ENCODE data around the gene LEMD1. TPM values are rescaled to one million over a fixed set of nuclear protein-coding genes. Genes with fewer than 3 reads are reported as not detected.

Gene LEMD1
- total RNA-seq, 4 donors from 2014 or later: not detected

DNA sequence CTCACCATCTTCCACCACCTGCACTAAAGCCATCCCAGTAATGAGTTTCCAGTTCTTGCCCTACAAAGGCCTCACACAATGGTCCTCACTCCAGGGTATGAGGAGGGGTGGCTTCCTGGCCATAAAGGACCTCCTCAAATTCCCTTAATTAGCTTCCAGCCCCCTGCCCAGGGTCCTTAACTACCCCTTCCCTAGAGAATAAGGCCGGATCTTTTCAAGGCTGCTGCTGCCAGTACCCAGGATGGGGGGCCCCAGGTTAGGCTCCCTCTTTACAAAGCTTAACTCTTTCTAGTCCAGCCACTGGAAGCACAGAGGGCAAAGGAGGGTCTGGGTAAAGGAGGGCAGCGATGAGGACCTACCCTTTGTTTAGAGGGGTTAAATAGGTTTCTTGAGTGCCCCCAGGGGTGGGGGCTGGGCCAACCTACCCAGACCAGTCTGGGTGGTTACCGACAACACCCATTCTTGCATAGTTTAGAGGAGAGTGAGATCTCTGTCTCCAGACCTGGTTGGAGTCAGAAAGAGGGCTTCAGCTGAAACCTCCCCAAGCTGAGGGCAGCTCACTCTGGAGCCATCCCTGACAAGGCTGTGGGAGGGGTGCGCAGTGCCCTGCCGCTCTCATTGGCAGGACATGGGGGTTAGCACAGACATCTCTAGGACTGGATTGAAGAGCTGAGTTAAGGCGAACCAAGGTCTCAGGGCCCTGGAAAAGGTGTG, 26.8 kb upstream of the LEMD1 start:
- Histone ChIP-seq H3K36me3 (no peaks in the 10 kb centered on the region), H3K27ac (no peak overlapping the region), H3K4me1 (peaks cover 0 to 22% (median 2%) of the 10 kb centered on the region in 4 donors), H3K9me3 (no peaks in the 10 kb centered on the region), H3K27me3 (peaks cover 0 to 55% of the 10 kb centered on the region in 2 donors), H3K4me3 (no peak overlapping the region)
- DNase-seq (ENCODE audit: low spot score in 2 of 2): no peak
- 76 to 81% methylated on average over 6 of the region's 6 CpGs for WGBS, 2 donors
- TF ChIP-seq EP300 (IDR thresholded peaks at IDR 0.05): no peak
- TF ChIP-seq, protein P1, sequence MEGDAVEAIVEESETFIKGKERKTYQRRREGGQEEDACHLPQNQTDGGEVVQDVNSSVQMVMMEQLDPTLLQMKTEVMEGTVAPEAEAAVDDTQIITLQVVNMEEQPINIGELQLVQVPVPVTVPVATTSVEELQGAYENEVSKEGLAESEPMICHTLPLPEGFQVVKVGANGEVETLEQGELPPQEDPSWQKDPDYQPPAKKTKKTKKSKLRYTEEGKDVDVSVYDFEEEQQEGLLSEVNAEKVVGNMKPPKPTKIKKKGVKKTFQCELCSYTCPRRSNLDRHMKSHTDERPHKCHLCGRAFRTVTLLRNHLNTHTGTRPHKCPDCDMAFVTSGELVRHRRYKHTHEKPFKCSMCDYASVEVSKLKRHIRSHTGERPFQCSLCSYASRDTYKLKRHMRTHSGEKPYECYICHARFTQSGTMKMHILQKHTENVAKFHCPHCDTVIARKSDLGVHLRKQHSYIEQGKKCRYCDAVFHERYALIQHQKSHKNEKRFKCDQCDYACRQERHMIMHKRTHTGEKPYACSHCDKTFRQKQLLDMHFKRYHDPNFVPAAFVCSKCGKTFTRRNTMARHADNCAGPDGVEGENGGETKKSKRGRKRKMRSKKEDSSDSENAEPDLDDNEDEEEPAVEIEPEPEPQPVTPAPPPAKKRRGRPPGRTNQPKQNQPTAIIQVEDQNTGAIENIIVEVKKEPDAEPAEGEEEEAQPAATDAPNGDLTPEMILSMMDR (IDR thresholded peaks at IDR 0.05): no peak
- TF ChIP-seq POLR2A (IDR thresholded peaks at IDR 0.05): no peak

DNA sequence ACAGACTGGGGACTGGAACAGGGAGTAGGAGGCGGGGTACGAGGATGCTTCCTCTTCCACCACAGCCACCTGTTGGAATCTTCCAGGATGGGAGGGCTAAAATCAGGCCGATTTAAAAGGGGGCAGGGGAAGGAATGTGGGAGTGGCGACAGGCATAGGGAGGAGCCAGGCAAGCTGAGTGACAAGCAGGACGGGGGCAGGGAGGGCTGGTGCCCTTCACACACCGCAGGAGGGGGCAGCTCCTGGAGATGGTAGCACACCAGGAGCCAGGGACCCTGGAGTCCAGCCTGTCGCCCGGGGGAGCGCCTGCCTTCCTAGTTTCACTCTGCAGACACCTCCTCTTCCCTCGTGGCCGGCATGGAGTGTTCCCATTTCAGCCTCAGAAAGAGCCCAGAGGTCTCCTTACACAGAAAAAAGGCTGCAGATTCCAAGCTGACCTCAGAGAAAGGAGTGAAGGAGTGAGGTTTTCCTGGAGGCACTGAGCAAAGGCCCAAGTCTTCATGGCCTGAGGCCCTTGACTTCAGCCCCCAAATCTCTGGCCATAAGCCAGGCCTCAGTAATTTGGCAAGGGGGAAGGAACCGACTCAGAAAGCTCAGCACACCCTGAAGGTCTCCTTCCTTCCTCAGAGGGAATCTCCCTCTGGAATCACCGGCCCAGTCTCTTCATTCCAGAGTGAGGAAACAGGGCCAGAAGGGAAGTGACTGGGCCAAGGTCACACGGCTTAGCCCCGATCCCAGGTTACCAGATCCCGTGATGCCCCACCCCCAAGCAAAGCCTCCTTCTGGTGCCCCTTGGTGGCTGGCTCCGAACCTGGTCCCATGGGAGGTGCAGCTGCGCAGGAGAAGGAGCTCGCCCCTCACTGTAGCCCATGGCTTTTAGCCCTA, 25.8 kb upstream of the LEMD1 start:
- Histone ChIP-seq H3K4me3 (no peak overlapping the region), H3K36me3 (no peaks in the 10 kb centered on the region), H3K27ac (no peak overlapping the region), H3K4me1 (peaks cover 0 to 22% (median 2%) of the 10 kb centered on the region in 4 donors), H3K27me3 (peaks cover 0 to 45% of the 10 kb centered on the region in 2 donors), H3K9me3 (no peaks in the 10 kb centered on the region)
- DNase-seq (ENCODE audit: low spot score in 2 of 2): no peak
- TF ChIP-seq EP300 (IDR thresholded peaks at IDR 0.05) (no peak), POLR2A (IDR thresholded peaks at IDR 0.05) (no peak)
- TF ChIP-seq, protein P1 (IDR thresholded peaks at IDR 0.05): no peak
- WGBS, 2 donors: 43 to 48% methylated on average over 19 of the region's 19 CpGs

DNA sequence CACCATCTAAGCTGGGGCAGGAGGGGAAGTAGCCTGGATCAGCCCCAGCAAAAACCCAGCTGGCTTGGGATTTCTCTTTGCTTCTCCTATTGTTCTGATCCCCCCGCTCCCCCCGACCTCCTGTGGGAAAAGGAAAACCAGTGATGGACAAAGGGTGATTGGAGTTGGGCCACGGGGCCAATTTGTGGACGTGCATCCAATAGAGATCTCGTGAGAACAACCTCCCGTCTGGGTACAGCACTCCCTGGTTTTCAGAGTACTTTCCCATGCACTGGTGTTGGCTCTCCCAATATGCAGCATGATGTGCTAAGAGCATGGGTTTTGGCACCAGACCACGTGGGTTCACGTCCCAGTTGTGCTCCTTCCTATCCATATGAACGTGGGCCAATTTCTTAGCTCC, 25.0 kb upstream of the LEMD1 start:
- Histone ChIP-seq H3K36me3 (no peaks in the 10 kb centered on the region), H3K4me1 (peaks cover 0 to 28% (median 5%) of the 10 kb centered on the region in 4 donors), H3K4me3 (no peak overlapping the region), H3K9me3 (no peaks in the 10 kb centered on the region), H3K27me3 (peaks cover 0 to 36% of the 10 kb centered on the region in 2 donors), H3K27ac (no peak overlapping the region)
- 44% methylated on average over 9 of the region's 9 CpGs for WGBS, 2 donors
- no peak for DNase-seq (ENCODE audit: low spot score in 2 of 2)
- TF ChIP-seq POLR2A (IDR thresholded peaks at IDR 0.05) (no peak), EP300 (IDR thresholded peaks at IDR 0.05) (no peak)
- TF ChIP-seq, protein P1 (IDR thresholded peaks at IDR 0.05): no peak

DNA sequence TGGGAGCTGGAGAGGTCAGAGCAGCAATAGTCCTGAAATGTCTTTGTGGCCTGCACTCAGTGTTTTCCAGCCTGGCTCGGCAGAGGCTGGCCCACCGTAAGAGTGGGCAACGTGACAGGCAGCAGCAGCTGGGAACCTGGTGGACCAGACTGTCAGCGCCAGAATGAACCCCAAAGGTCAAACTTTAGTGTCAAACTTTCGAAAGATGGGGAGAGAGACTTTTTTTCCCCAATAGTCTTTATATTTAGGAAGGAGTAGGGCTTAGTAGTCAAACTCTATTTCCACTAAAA, 23.7 kb upstream of the LEMD1 start:
- H3K4me1 ChIP-seq: peaks cover 0 to 40% (median 15%) of the 10 kb centered on the region in 4 donors
- no peaks in the 10 kb centered on the region for H3K36me3 ChIP-seq
- H3K4me3 ChIP-seq: no peak overlapping the region
- TF ChIP-seq, protein P1 (IDR thresholded peaks at IDR 0.05): no peak
- TF ChIP-seq POLR2A (IDR thresholded peaks at IDR 0.05) (no peak), EP300 (IDR thresholded peaks at IDR 0.05) (no peak)
- 38 to 68% methylated on average over 5 of the region's 5 CpGs for WGBS, 2 donors
- H3K27ac ChIP-seq: peak overlapping the region in 2 of 4 donors; percentile 12 to 59
- DNase-seq (ENCODE audit: low spot score in 2 of 2): no peak
- peaks cover 0 to 24% of the 10 kb centered on the region in 2 donors for H3K27me3 ChIP-seq
- H3K9me3 ChIP-seq: no peaks in the 10 kb centered on the region
